K562 (cell line): ENCODE results near the gene CCNI.

Experiments used
- ATF1 ChIP-seq, 2 experiments: fragments of 450-650 bp in 1 of 2; IDR thresholded peaks; 2 replicates each; pipeline ENCODE4 v1.6.1; 2016; ENCODE audit warnings: missing compliant biosample characterization in 1 of 2, missing genetic modification characterization in 1 of 2
- FUS ChIP-seq: fragments of 200-400 bp; formaldehyde crosslinking; optimal IDR thresholded peaks from 2 replicates; pipeline ENCODE3; 2017; ENCODE audit warnings: low read depth, low read length
- GATAD2B ChIP-seq: fragments of 450-650 bp; IDR thresholded peaks from 2 replicates; pipeline ENCODE4 v1.6.1; 2017; ENCODE audit warnings: mild to moderate bottlenecking, borderline replicate concordance
- HDAC2 ChIP-seq: fragments of 450-650 bp; IDR thresholded peaks from 2 replicates; pipeline ENCODE4 v1.6.1; 2016; ENCODE audit warnings: mild to moderate bottlenecking
- HINFP ChIP-seq: fragments of 450-650 bp; conservative IDR thresholded peaks from 2 replicates; pipeline ENCODE4 v1.6.1; 2016; ENCODE audit warnings: missing genetic modification characterization, low read depth, mild to moderate bottlenecking, control low read depth, missing compliant biosample characterization
- POLR2AphosphoS5 ChIP-seq: IDR thresholded peaks from 2 replicates; pipeline ENCODE4 v1.6.1; 2011; ENCODE audit warnings: mild to moderate bottlenecking, low read depth, low read length, moderate library complexity; ENCODE audit not compliant: control insufficient read depth, insufficient read depth
- RHOXF2B ChIP-seq: fragments of 250-450 bp; sonication (Bioruptor Pico); conservative IDR thresholded peaks from 2 replicates; pipeline ENCODE4 v1.5.1; 2021
- SMC3 ChIP-seq: conservative IDR thresholded peaks from 2 replicates; pipeline ENCODE4 v1.6.1; 2011; ENCODE audit warnings: low read depth, low read length, improper control_type of control experiment; ENCODE audit not compliant: insufficient read depth
- TEAD4 ChIP-seq, 2 experiments: sonication (generic) in 1 of 2; formaldehyde crosslinking in 1 of 2; IDR thresholded peaks; 2 replicates each; pipeline versions ENCODE4 v1.6.1 to v1.8.0; 2012 to 2022; ENCODE audit warnings: borderline replicate concordance in 1 of 2, inconsistent platforms in 1 of 2, low read length in 1 of 2, mild to moderate bottlenecking in 1 of 2, missing genetic modification reagents in 1 of 2
- ZNF253 ChIP-seq: fragments of 250-450 bp; sonication (Bioruptor Pico); conservative IDR thresholded peaks from 2 replicates; pipeline ENCODE4 v1.6.1; 2021; ENCODE audit warnings: mild to moderate bottlenecking
- ZNF274 ChIP-seq: IDR thresholded peaks from 2 replicates; pipeline ENCODE4 v1.6.1; 2011; ENCODE audit warnings: low read depth, mild to moderate bottlenecking, low read length, moderate library complexity, borderline replicate concordance
- TF ChIP-seq, protein P1 (sequence below), 3 experiments: IDR thresholded peaks in 2 of 3; conservative IDR thresholded peaks in 1 of 3; 2 replicates each; pipeline ENCODE4 v1.5.1; 2011 to 2012; ENCODE audit warnings: low read length in 3 of 3, mild to moderate bottlenecking in 3 of 3, control low read depth in 2 of 3, improper control_type of control experiment in 1 of 3, inconsistent platforms in 1 of 3, low read depth in 1 of 3, mixed read lengths in 1 of 3, moderate library complexity in 1 of 3; ENCODE audit not compliant: insufficient read depth in 2 of 3

DNA sequence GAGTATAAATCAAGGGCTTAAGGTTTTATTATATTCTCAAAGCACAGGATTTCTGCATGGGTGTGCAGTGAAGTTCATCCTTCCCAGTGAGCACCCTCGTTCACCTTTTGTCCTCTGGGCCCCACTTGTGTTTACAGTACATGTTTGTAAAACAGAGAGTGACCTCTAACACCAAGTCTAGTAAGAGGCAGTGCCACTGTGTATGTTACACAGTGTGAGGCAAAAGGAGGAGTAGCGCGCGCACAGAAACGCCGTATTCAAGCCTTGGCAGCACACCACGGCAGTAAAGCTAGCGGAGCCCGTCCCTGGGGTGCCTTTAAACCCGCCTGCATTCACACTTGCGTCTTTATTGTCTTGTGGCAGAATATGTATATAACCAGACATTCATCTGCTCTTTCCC is 51.9 kb downstream of the CCNI start:
- TF ChIP-seq GATAD2B (no peak), ATF1 (CRISPR knock-in tag; IDR thresholded peaks at IDR 0.05) (no peak), ATF1 (tag; IDR thresholded peaks at IDR 0.05) (no peak), RHOXF2B (no peak), SMC3 (no peak), FUS (no peak), POLR2AphosphoS5 (no peak), ZNF253 (CRISPR knock-in tag) (no peak), HINFP (tag) (no peak), ZNF274 (no peak), HDAC2 (no peak), TEAD4 (IDR thresholded peaks at IDR 0.05; ENCODE audit: low read length) (no peak), TEAD4 (CRISPR knock-in tag; IDR thresholded peaks at IDR 0.05; ENCODE audit: borderline replicate concordance) (no peak)
- TF ChIP-seq, protein P1, sequence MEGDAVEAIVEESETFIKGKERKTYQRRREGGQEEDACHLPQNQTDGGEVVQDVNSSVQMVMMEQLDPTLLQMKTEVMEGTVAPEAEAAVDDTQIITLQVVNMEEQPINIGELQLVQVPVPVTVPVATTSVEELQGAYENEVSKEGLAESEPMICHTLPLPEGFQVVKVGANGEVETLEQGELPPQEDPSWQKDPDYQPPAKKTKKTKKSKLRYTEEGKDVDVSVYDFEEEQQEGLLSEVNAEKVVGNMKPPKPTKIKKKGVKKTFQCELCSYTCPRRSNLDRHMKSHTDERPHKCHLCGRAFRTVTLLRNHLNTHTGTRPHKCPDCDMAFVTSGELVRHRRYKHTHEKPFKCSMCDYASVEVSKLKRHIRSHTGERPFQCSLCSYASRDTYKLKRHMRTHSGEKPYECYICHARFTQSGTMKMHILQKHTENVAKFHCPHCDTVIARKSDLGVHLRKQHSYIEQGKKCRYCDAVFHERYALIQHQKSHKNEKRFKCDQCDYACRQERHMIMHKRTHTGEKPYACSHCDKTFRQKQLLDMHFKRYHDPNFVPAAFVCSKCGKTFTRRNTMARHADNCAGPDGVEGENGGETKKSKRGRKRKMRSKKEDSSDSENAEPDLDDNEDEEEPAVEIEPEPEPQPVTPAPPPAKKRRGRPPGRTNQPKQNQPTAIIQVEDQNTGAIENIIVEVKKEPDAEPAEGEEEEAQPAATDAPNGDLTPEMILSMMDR (IDR thresholded peaks at IDR 0.05 in 2 of 3, conservative IDR thresholded peaks at IDR 0.05 in 1 of 3; ENCODE audit: insufficient read depth in 2 of 3, low read depth in 1 of 3, low read length in 3 of 3): no peak
